ENCODE measurements around the gene GPR180. TPM values are rescaled to one million over a fixed set of nuclear protein-coding genes. Genes with fewer than 3 reads are reported as not detected.

The GPR180 gene
- total and polyA plus RNA-seq, 10 of the 15 experiments (the other 5 are each of a cell fraction or from before 2014, with no cell fraction given): 1.6 to 7.2 (median 5.3) TPM

- Histone ChIP-seq H3K4me3 (no peak overlapping the region), H3K79me2 (ENCODE audit: control insufficient read depth, insufficient read depth, low read length) (no peaks in the 10 kb centered on the region), H4K20me1 (ENCODE audit: control insufficient read depth, insufficient read depth) (no peaks in the 10 kb centered on the region), H3K9me3 (replicated peaks; ENCODE audit: control insufficient read depth, insufficient read depth, low read length) (no peaks in the 10 kb centered on the region), H2AFZ (ENCODE audit: control insufficient read depth, low read depth, low read length) (no peak overlapping the region), H3K36me3 (ENCODE audit: control insufficient read depth in 2 of 2, insufficient read depth in 2 of 2, low read length in 1 of 2) (peaks cover 7 to 18% of the 10 kb centered on the region in 2 experiments; a peak in 3 of 4 replicates), H3K27me3 (replicated peaks in 1 of 2; ENCODE audit: control insufficient read depth in 2 of 2, insufficient read depth in 2 of 2, low read length in 1 of 2) (no peaks in the 10 kb centered on the region), H3K27ac (ENCODE audit: control insufficient read depth, insufficient read depth) (no peak overlapping the region), H3K4me2 (ENCODE audit: control insufficient read depth, insufficient read depth) (no peak overlapping the region), H3K4me1 (ENCODE audit: control insufficient read depth, insufficient read depth, low read length) (no peaks in the 10 kb centered on the region), H3K9ac (ENCODE audit: control insufficient read depth, insufficient read depth, low read length) (no peak overlapping the region)
- ATAC-seq (no peak), FAIRE-seq (no peak), DNase-seq (ENCODE audit: low read depth, low spot score) (no peak)
- CTCF ChIA-PET: interaction anchor here (1.4 kb wide), 1 partner anchor 46 kb away, joined by 3 read pairs; no protein-coding TSS in a partner anchor
- WGBS (ENCODE audit: insufficient coverage, insufficient replicate concordance, low lambda C conversion rate, missing lambda C conversion rate): 95% methylated on average over 3 of the region's 3 CpGs
- SMC1A ChIA-PET (ENCODE audit: uncharacterized antibody, unreplicated experiment): no interaction called here
- in situ Hi-C loops (cut with MboI): no loop called here
- no TSS peak for BruUV-seq (replicated peaks)
- RAD21 ChIA-PET (ENCODE audit: unreplicated experiment): no interaction called here
- no peak for TF ChIP-seq FOXK2 (IDR thresholded peaks at IDR 0.05)
- TF ChIP-seq NR2C2 (IDR thresholded peaks at IDR 0.05; ENCODE audit: borderline replicate concordance, control insufficient read depth, insufficient read length, low read depth): no peak
- TF ChIP-seq ASH2L (IDR thresholded peaks at IDR 0.05; ENCODE audit: borderline replicate concordance, low read depth): no peak
- no peak for TF ChIP-seq MLLT1 (IDR thresholded peaks at IDR 0.05)
- no peak for TF ChIP-seq SP1 (IDR thresholded peaks at IDR 0.05; ENCODE audit: low read depth, low read length)
- TF ChIP-seq ZBTB40 (IDR thresholded peaks at IDR 0.05; ENCODE audit: borderline replicate concordance): no peak
- no peak for TF ChIP-seq PML (IDR thresholded peaks at IDR 0.05; ENCODE audit: low read length)
- no peak for TF ChIP-seq BACH1 (IDR thresholded peaks at IDR 0.05; ENCODE audit: borderline replicate concordance)
- no peak for TF ChIP-seq ATF2 (IDR thresholded peaks at IDR 0.05; ENCODE audit: low read length)
- no peak for TF ChIP-seq NFXL1 (IDR thresholded peaks at IDR 0.05; ENCODE audit: borderline replicate concordance)
- TF ChIP-seq RAD21 (IDR thresholded peaks at IDR 0.05; ENCODE audit: insufficient read depth, low read depth, low read length): no peak
- no peak for TF ChIP-seq ZNF687 (IDR thresholded peaks at IDR 0.05)
- TF ChIP-seq TCF3 (IDR thresholded peaks at IDR 0.05; ENCODE audit: borderline replicate concordance, insufficient read depth, low read depth, low read length): no peak
- POLR2A ChIA-PET: no interaction called here
- intact Hi-C loops (cut with micrococcal nuclease; ENCODE audit: unreplicated experiment): no loop called here
Measured at GRCh38 chr13:94569615-94570014, 32.0 kb upstream of the GPR180 start.
